ENCODE data around the gene BASP1.
"Not testable (repeated sequence)": the region's sequence is repeated elsewhere in the genome, so short reads cannot be mapped to it uniquely, and the experiment has no call there.

DNA sequence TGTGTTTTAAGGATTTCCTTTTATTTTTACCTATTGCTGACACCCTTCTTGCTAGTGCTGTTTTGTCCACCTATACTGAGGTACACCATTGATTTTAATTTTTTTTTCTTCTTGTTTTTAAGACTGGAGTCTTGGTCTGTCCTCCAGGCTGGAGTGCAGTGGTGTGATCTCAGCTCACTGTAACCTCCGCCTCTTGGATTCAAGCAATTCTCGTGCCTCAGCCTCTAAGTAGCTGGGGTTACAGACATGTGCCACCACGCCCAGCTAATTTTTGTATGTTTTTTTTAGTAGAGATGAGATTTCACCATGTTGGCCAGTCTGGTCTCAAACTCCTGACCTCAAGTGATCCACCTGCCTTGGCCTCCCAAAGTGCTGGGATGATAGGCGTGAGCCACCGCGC lies 32.4 kb downstream of the BASP1 start:
- TF ChIP-seq, protein P1, sequence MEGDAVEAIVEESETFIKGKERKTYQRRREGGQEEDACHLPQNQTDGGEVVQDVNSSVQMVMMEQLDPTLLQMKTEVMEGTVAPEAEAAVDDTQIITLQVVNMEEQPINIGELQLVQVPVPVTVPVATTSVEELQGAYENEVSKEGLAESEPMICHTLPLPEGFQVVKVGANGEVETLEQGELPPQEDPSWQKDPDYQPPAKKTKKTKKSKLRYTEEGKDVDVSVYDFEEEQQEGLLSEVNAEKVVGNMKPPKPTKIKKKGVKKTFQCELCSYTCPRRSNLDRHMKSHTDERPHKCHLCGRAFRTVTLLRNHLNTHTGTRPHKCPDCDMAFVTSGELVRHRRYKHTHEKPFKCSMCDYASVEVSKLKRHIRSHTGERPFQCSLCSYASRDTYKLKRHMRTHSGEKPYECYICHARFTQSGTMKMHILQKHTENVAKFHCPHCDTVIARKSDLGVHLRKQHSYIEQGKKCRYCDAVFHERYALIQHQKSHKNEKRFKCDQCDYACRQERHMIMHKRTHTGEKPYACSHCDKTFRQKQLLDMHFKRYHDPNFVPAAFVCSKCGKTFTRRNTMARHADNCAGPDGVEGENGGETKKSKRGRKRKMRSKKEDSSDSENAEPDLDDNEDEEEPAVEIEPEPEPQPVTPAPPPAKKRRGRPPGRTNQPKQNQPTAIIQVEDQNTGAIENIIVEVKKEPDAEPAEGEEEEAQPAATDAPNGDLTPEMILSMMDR (IDR thresholded peaks at IDR 0.05 in 2 of 3, conservative IDR thresholded peaks at IDR 0.05 in 1 of 3; ENCODE audit: control insufficient read depth in 2 of 3, extremely low read depth in 1 of 3, insufficient read depth in 1 of 3, low read depth in 3 of 3, low read length in 3 of 3), result not testable (repeated sequence)
- not testable (repeated sequence) for TF ChIP-seq JUND (IDR thresholded peaks at IDR 0.05; ENCODE audit: low read depth, low read length); POLR2A (IDR thresholded peaks at IDR 0.05; ENCODE audit: low read depth, low read length); ESRRA (IDR thresholded peaks at IDR 0.05; ENCODE audit: low read length); EP300 (IDR thresholded peaks at IDR 0.05; ENCODE audit: borderline replicate concordance in 1 of 2, control insufficient read depth in 1 of 2, low read depth in 2 of 2, low read length in 2 of 2); HCFC1 (IDR thresholded peaks at IDR 0.05; ENCODE audit: low read length); ZNF217 (IDR thresholded peaks at IDR 0.05); YY1 (IDR thresholded peaks at IDR 0.05; ENCODE audit: low read depth, low read length)
- TF ChIP-seq, protein P2, sequence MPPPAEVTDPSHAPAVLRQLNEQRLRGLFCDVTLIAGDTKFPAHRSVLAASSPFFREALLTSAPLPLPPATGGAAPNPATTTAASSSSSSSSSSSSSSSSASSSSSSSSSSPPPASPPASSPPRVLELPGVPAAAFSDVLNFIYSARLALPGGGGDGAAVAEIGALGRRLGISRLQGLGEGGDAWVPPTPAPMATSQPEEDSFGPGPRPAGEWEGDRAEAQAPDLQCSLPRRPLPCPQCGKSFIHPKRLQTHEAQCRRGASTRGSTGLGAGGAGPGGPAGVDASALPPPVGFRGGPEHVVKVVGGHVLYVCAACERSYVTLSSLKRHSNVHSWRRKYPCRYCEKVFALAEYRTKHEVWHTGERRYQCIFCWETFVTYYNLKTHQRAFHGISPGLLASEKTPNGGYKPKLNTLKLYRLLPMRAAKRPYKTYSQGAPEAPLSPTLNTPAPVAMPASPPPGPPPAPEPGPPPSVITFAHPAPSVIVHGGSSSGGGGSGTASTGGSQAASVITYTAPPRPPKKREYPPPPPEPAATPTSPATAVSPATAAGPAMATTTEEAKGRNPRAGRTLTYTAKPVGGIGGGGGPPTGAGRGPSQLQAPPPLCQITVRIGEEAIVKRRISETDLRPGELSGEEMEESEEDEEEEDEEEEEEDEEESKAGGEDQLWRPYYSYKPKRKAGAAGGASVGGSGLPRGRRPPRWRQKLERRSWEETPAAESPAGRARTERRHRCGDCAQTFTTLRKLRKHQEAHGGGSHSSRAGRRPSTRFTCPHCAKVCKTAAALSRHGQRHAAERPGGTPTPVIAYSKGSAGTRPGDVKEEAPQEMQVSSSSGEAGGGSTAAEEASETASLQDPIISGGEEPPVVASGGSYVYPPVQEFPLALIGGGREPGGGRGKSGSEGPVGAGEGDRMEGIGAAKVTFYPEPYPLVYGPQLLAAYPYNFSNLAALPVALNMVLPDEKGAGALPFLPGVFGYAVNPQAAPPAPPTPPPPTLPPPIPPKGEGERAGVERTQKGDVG (CRISPR knock-in tag; IDR thresholded peaks at IDR 0.05), result not testable (repeated sequence)
- TF ChIP-seq, protein P3, sequence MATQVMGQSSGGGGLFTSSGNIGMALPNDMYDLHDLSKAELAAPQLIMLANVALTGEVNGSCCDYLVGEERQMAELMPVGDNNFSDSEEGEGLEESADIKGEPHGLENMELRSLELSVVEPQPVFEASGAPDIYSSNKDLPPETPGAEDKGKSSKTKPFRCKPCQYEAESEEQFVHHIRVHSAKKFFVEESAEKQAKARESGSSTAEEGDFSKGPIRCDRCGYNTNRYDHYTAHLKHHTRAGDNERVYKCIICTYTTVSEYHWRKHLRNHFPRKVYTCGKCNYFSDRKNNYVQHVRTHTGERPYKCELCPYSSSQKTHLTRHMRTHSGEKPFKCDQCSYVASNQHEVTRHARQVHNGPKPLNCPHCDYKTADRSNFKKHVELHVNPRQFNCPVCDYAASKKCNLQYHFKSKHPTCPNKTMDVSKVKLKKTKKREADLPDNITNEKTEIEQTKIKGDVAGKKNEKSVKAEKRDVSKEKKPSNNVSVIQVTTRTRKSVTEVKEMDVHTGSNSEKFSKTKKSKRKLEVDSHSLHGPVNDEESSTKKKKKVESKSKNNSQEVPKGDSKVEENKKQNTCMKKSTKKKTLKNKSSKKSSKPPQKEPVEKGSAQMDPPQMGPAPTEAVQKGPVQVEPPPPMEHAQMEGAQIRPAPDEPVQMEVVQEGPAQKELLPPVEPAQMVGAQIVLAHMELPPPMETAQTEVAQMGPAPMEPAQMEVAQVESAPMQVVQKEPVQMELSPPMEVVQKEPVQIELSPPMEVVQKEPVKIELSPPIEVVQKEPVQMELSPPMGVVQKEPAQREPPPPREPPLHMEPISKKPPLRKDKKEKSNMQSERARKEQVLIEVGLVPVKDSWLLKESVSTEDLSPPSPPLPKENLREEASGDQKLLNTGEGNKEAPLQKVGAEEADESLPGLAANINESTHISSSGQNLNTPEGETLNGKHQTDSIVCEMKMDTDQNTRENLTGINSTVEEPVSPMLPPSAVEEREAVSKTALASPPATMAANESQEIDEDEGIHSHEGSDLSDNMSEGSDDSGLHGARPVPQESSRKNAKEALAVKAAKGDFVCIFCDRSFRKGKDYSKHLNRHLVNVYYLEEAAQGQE (IDR thresholded peaks at IDR 0.05; ENCODE audit: low read depth, low read length), result not testable (repeated sequence)
- TF ChIP-seq, protein P4, sequence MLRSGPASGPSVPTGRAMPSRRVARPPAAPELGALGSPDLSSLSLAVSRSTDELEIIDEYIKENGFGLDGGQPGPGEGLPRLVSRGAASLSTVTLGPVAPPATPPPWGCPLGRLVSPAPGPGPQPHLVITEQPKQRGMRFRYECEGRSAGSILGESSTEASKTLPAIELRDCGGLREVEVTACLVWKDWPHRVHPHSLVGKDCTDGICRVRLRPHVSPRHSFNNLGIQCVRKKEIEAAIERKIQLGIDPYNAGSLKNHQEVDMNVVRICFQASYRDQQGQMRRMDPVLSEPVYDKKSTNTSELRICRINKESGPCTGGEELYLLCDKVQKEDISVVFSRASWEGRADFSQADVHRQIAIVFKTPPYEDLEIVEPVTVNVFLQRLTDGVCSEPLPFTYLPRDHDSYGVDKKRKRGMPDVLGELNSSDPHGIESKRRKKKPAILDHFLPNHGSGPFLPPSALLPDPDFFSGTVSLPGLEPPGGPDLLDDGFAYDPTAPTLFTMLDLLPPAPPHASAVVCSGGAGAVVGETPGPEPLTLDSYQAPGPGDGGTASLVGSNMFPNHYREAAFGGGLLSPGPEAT (IDR thresholded peaks at IDR 0.05; ENCODE audit: low read depth), result not testable (repeated sequence)
- TF ChIP-seq, protein P5, sequence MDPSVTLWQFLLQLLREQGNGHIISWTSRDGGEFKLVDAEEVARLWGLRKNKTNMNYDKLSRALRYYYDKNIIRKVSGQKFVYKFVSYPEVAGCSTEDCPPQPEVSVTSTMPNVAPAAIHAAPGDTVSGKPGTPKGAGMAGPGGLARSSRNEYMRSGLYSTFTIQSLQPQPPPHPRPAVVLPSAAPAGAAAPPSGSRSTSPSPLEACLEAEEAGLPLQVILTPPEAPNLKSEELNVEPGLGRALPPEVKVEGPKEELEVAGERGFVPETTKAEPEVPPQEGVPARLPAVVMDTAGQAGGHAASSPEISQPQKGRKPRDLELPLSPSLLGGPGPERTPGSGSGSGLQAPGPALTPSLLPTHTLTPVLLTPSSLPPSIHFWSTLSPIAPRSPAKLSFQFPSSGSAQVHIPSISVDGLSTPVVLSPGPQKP (IDR thresholded peaks at IDR 0.05; ENCODE audit: low read depth, low read length), result not testable (repeated sequence)
- TF ChIP-seq, protein P6, sequence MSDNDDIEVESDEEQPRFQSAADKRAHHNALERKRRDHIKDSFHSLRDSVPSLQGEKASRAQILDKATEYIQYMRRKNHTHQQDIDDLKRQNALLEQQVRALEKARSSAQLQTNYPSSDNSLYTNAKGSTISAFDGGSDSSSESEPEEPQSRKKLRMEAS (IDR thresholded peaks at IDR 0.05; ENCODE audit: low read depth, low read length), result not testable (repeated sequence)
